Ureter (tissue), 1 donor: ENCODE results near the gene GABRG3. TPM values are rescaled to one million over a fixed set of nuclear protein-coding genes. Genes with fewer than 3 reads are reported as not detected.

Experiments used
- DNase-seq: peaks from one replicate; pipeline ENCODE4 v3.0.0-alpha.2; 2020; ENCODE audit warnings: low spot score
- total RNA-seq: library from RNA; stranded (reverse); gene quantifications from one replicate; pipeline ENCODE4 v1.2.4, GENCODE V29; 2023
- donor health status: DM: yes; HTN: yes; CAD: no.

Gene GABRG3
- 1.6 TPM for total RNA-seq

GRCh38 chr15:26970712-26971210 lies at the start of gene GABRG3:
TSS of gene GABRG3 (plus strand) at chr15:26971181.
- DNase-seq: no peak

- no peak for DNase-seq
Observed at GRCh38 chr15:26921433-26921832, 49.5 kb upstream of the GABRG3 start.

- no peak for DNase-seq
Observed at GRCh38 chr15:26926081-26926480, 44.9 kb upstream of the GABRG3 start.

GRCh38 chr15:26928051-26928450 lies 42.9 kb upstream of the GABRG3 start:
- no peak for DNase-seq

- DNase-seq: no peak
Observed at GRCh38 chr15:26929588-26929987, 41.4 kb upstream of the GABRG3 start.

- DNase-seq: no peak
Observed at GRCh38 chr15:26934848-26935247, 36.1 kb upstream of the GABRG3 start.

- DNase-seq: no peak
Observed at GRCh38 chr15:26935322-26935721, 35.7 kb upstream of the GABRG3 start.

- no peak for DNase-seq
Observed at GRCh38 chr15:26936502-26936901, 34.5 kb upstream of the GABRG3 start.

GRCh38 chr15:26937134-26937533 lies 33.8 kb upstream of the GABRG3 start:
- DNase-seq: no peak

GRCh38 chr15:26939398-26939797 lies 31.6 kb upstream of the GABRG3 start:
- no peak for DNase-seq

- no peak for DNase-seq
Observed at GRCh38 chr15:26941489-26941888, 29.5 kb upstream of the GABRG3 start.

GRCh38 chr15:26943866-26944265 lies 27.1 kb upstream of the GABRG3 start:
- DNase-seq: no peak

- DNase-seq: no peak
Observed at GRCh38 chr15:26945046-26945445, 25.9 kb upstream of the GABRG3 start.

- DNase-seq: no peak
Observed at GRCh38 chr15:26950001-26950400, 21.0 kb upstream of the GABRG3 start.

GRCh38 chr15:26954403-26954802 lies 16.6 kb upstream of the GABRG3 start:
- DNase-seq: no peak

GRCh38 chr15:26967719-26968269 lies 3.2 kb upstream of the GABRG3 start:
- no peak for DNase-seq

GRCh38 chr15:26968806-26969205 lies 2.2 kb upstream of the GABRG3 start:
- no peak for DNase-seq

- DNase-seq: no peak
Observed at GRCh38 chr15:26971271-26972018, 464 bp downstream of the GABRG3 start.

- no peak for DNase-seq
Observed at GRCh38 chr15:26972636-26973035, 1.7 kb downstream of the GABRG3 start.

- DNase-seq: no peak
Observed at GRCh38 chr15:26974120-26974780, 3.3 kb downstream of the GABRG3 start.

- no peak for DNase-seq
Observed at GRCh38 chr15:26981492-26981891, 10.5 kb downstream of the GABRG3 start.

- no peak for DNase-seq
Observed at GRCh38 chr15:26983822-26984221, 12.8 kb downstream of the GABRG3 start.

GRCh38 chr15:26985050-26985449 lies 14.1 kb downstream of the GABRG3 start:
- DNase-seq: no peak
